Cardiac fibroblast (primary cell): Measurements from ENCODE around the gene HLX.

Experiments used
- DNase-seq, 2 donors: peaks; one replicate each; pipeline versions ENCODE4 v3.0.0 to v3.0.0-alpha.2; 2010; ENCODE audit warnings: low read depth in 2 of 2
- H3K4me3 ChIP-seq, 2 donors: replicated peaks in 1 of 2; 1 replicate in 1 of 2; 2 replicates in 1 of 2; pipeline ENCODE4 v1.5.1; 2011; ENCODE audit warnings: low read depth in 2 of 2, low read length in 2 of 2, mild to moderate bottlenecking in 2 of 2, moderate library complexity in 1 of 2
- TF ChIP-seq, protein P1 (sequence below): IDR thresholded peaks from one replicate; pipeline ENCODE4 v1.5.1; 2011; ENCODE audit warnings: low read depth, mild to moderate bottlenecking, low read length, inconsistent platforms

HLX gene

DNA sequence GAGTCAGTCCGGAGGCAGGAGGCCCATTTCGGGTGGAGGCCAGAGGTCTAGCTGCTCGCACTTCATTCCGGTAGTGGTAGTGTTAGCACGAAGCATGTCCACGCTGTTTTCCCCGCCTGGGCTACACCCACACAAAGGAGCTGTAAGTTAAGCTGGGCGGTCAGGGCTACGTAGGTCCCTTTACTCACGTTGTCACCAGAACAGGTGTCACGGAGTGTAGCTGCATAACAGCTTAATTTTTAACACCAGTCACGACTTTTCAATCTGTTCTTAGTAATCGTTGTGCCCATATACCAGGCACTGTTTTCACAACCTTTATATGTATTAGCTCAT is 15.6 kb downstream of the HLX start:
- no peak for DNase-seq
- H3K4me3 ChIP-seq: no peak overlapping the region
- TF ChIP-seq, protein P1, sequence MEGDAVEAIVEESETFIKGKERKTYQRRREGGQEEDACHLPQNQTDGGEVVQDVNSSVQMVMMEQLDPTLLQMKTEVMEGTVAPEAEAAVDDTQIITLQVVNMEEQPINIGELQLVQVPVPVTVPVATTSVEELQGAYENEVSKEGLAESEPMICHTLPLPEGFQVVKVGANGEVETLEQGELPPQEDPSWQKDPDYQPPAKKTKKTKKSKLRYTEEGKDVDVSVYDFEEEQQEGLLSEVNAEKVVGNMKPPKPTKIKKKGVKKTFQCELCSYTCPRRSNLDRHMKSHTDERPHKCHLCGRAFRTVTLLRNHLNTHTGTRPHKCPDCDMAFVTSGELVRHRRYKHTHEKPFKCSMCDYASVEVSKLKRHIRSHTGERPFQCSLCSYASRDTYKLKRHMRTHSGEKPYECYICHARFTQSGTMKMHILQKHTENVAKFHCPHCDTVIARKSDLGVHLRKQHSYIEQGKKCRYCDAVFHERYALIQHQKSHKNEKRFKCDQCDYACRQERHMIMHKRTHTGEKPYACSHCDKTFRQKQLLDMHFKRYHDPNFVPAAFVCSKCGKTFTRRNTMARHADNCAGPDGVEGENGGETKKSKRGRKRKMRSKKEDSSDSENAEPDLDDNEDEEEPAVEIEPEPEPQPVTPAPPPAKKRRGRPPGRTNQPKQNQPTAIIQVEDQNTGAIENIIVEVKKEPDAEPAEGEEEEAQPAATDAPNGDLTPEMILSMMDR: no peak

DNA sequence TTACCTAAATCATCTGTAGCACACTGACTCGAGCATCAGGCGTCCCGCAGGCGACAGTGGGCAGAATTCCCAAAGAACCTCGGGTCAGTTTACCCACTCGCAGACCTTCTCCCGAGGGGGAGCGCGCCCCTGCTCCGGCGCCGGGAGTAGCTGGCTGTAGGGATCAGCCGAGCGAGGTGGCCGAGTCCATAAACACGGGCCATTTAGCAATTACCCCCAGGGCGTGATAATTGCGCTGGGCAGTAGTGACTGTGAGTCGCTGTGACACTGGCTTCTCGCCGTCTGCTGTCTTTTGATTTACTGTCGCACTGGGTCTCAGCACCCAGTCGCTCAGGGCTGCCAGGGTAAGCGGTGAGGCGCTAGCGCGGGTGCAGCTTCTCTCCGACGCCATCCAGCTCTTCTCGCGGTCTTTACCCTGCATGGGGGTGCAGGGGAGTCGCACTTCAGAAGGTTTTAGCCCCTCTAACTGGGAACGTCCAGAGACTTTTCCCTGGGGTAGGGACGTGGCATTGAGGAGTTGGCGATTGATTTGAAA is 16.2 kb downstream of the HLX start:
- TF ChIP-seq, protein P1: no peak
- no peak for DNase-seq
- no peak overlapping the region for H3K4me3 ChIP-seq

DNA sequence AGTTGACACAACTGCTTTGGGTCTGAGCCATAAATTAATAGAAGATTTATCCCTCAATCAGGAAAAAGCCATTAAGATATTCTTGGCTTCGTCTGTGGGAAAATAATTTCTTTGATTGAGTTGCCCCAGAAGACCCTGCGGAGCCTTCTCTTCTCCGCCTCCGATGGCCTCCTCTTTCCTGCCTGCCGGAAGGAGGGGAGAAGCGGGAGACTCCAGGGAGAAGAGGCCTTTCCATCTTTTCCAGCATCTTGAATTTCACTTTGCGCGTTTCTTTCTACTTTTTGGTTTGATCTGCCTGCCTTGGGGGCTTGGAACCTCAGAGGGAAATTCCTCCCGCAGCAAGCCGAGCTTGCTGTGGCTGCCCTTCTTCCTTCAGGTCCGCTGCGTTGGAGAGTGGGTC is 16.8 kb downstream of the HLX start:
- H3K4me3 ChIP-seq: no peak overlapping the region
- TF ChIP-seq, protein P1: no peak
- no peak for DNase-seq

DNA sequence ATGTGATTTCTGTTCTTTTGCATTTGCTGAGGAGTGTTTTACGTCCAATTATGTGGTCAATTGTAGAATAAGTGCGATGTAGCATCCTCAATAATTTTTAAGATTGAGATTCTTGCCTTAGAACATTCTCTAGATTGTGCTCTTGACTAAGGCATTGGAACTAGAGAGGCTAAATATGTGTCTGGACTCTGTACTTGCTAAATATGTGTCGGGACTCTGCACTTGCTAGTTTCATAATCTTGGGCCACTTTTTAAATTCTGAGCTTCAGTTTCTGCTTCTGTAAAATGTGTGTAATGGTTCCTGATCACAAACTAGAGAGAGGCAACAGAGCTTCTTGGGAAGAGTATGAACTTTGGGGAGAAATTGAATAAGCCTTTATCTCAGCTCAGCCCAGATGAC is 21.6 kb downstream of the HLX start:
- DNase-seq: no peak
- H3K4me3 ChIP-seq: no peak overlapping the region
- TF ChIP-seq, protein P1: no peak

DNA sequence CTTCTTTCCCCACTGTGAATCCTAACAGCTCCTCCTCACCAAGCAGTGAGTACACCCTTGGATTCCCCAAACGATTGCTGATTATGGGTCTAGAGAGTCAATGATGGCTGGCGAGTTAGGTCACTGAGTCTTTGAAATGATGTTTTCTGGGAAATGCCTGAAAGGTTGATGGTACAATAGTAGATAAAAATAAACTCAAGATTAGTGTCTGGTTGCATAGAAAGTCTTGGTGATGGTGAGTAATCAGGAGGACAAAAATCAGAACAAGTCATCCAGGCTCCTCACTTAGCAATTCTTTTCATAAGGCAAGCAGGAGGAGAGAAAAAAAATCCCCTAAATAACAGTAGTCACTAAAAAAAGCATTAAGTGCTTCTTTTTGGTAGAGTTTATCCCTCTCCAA is 22.6 kb downstream of the HLX start:
- no peak overlapping the region for H3K4me3 ChIP-seq
- DNase-seq: peak in 1 of 2 donors; percentile 57
- TF ChIP-seq, protein P1: no peak

DNA sequence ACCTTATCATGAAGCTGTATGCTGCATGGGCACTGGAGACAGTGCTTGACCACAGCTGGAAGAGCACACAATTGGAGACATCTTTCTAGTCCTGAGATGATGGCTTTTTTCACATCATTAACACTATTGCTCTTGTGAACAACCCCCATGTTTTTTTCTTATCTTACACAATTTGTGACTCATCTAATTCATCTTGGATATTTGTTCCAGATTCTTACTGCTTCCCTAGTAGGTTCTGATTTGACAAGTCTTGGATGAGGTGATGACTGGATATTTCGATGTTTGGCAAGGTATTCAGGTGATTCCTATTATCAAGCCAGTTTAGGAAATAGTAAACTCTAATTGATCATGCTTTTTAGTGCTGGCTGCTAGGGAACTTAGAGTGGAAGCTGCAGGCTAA is 23.7 kb downstream of the HLX start:
- TF ChIP-seq, protein P1: no peak
- DNase-seq: peak in 1 of 2 donors; percentile 33
- no peak overlapping the region for H3K4me3 ChIP-seq

DNA sequence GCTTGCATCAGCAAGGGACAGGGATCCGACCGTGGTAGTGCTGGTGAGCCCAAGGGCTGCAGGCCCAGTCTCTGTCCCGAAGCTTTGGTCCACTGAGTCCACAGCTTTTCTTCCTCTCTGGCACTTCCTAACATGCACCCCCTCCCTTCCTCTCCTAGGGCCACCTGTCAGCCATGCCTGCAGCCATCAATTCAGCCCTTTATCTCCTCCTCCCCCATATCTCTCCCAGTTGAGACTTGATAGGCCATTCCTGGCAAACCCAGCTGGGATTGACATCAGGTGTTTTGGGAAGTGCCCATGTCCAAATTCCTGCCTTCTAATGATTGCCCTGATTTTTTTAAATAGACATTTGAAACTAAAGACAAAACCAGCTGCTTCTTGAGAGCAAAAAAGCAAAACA is 25.6 kb downstream of the HLX start:
- TF ChIP-seq, protein P1: no peak
- no peak overlapping the region for H3K4me3 ChIP-seq
- DNase-seq: no peak
